Measurements from ENCODE around the gene LDLRAD3.

The LDLRAD3 gene

DNA sequence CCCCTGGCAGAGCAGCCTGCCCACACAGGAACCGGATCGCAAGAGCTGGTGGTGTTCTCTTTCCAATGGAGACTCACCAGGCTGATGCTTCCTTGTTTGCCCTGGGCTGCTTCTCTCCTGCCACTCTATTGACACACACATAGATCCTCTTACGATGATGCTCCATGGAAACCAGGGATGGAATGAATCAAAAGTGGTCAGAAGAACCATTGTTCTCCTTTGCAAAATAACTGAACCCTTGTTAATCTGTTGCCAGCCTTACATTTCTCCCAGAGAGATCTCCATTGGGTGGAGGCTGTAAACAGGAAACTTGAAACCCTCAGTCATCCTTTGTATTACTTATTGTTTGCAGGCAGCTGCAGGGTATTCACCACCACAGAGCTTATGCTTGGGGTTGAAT, 24.6 kb upstream of the LDLRAD3 start:
- TF ChIP-seq, protein P1, sequence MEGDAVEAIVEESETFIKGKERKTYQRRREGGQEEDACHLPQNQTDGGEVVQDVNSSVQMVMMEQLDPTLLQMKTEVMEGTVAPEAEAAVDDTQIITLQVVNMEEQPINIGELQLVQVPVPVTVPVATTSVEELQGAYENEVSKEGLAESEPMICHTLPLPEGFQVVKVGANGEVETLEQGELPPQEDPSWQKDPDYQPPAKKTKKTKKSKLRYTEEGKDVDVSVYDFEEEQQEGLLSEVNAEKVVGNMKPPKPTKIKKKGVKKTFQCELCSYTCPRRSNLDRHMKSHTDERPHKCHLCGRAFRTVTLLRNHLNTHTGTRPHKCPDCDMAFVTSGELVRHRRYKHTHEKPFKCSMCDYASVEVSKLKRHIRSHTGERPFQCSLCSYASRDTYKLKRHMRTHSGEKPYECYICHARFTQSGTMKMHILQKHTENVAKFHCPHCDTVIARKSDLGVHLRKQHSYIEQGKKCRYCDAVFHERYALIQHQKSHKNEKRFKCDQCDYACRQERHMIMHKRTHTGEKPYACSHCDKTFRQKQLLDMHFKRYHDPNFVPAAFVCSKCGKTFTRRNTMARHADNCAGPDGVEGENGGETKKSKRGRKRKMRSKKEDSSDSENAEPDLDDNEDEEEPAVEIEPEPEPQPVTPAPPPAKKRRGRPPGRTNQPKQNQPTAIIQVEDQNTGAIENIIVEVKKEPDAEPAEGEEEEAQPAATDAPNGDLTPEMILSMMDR (IDR thresholded peaks at IDR 0.05; ENCODE audit: insufficient read depth, low read length, poor library complexity, severe bottlenecking): no peak
- no peaks in the 10 kb centered on the region for H3K27me3 ChIP-seq (replicated peaks; ENCODE audit: control insufficient read depth, insufficient read depth, low read length)

DNA sequence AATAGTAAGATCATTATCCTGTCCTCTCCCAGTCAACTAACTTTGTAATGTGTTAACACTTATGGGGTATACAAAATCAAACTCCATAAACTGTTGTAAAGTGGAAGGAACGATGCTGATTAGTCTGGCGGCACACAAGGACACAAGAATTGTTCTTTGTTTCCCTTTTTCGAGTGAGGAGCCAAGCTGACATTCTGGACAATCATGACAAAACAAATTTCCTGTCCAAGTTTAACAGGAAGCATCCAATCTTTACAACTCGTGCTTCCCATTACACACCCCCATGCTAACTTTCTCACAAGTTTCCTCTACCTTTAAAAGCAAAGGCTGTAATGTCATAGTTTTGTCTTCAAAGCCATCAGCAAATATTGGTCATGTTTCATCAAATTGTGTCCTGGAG, 20.4 kb upstream of the LDLRAD3 start:
- Histone ChIP-seq H3K27me3 (replicated peaks; ENCODE audit: control insufficient read depth, insufficient read depth, low read length) (no peaks in the 10 kb centered on the region), H3K4me3 (replicated peaks; ENCODE audit: low read depth, low read length) (no peak overlapping the region)
- TF ChIP-seq, protein P1 (IDR thresholded peaks at IDR 0.05; ENCODE audit: insufficient read depth, low read length, poor library complexity, severe bottlenecking): no peak

More for the DNA sequence above, 24.6 kb upstream of the LDLRAD3 start:
- H3K4me3 ChIP-seq (replicated peaks; ENCODE audit: low read depth, low read length): no peak overlapping the region
- DNase-seq (ENCODE audit: extremely low read depth, insufficient read length): no peak
- H3K36me3 ChIP-seq (ENCODE audit: control insufficient read depth, insufficient read depth, low read length): no peaks in the 10 kb centered on the region

GRCh38 chr11:35924811-35925210, 19.1 kb upstream of the LDLRAD3 start:
- TF ChIP-seq, protein P1 (IDR thresholded peaks at IDR 0.05; ENCODE audit: insufficient read depth, low read length, poor library complexity, severe bottlenecking): no peak
- H3K36me3 ChIP-seq (ENCODE audit: control insufficient read depth, insufficient read depth, low read length): no peaks in the 10 kb centered on the region
- no peaks in the 10 kb centered on the region for H3K27me3 ChIP-seq (replicated peaks; ENCODE audit: control insufficient read depth, insufficient read depth, low read length)
- DNase-seq (ENCODE audit: extremely low read depth, insufficient read length): no peak
- H3K4me3 ChIP-seq (replicated peaks; ENCODE audit: low read depth, low read length): no peak overlapping the region

More for the DNA sequence above, 20.4 kb upstream of the LDLRAD3 start:
- DNase-seq (ENCODE audit: extremely low read depth, insufficient read length): no peak
- H3K36me3 ChIP-seq (ENCODE audit: control insufficient read depth, insufficient read depth, low read length): no peaks in the 10 kb centered on the region

- DNase-seq (ENCODE audit: extremely low read depth, insufficient read length): no peak
- Histone ChIP-seq H3K4me3 (replicated peaks; ENCODE audit: low read depth, low read length) (no peak overlapping the region), H3K27me3 (replicated peaks; ENCODE audit: control insufficient read depth, insufficient read depth, low read length) (no peaks in the 10 kb centered on the region), H3K36me3 (ENCODE audit: control insufficient read depth, insufficient read depth, low read length) (no peaks in the 10 kb centered on the region)
- TF ChIP-seq, protein P1 (IDR thresholded peaks at IDR 0.05; ENCODE audit: insufficient read depth, low read length, poor library complexity, severe bottlenecking): no peak
Measured at GRCh38 chr11:35927104-35927503, 16.8 kb upstream of the LDLRAD3 start.

GRCh38 chr11:35927682-35928081, 16.2 kb upstream of the LDLRAD3 start:
- Histone ChIP-seq H3K36me3 (ENCODE audit: control insufficient read depth, insufficient read depth, low read length) (no peaks in the 10 kb centered on the region), H3K27me3 (replicated peaks; ENCODE audit: control insufficient read depth, insufficient read depth, low read length) (no peaks in the 10 kb centered on the region), H3K4me3 (replicated peaks; ENCODE audit: low read depth, low read length) (no peak overlapping the region)
- TF ChIP-seq, protein P1 (IDR thresholded peaks at IDR 0.05; ENCODE audit: insufficient read depth, low read length, poor library complexity, severe bottlenecking): no peak
- no peak for DNase-seq (ENCODE audit: extremely low read depth, insufficient read length)

Measured in GM06990 (cell line).